Mucosa of descending colon (tissue), 3 donors: Measurements from ENCODE around the gene ZBTB3. TPM values are rescaled to one million over a fixed set of nuclear protein-coding genes. Genes with fewer than 3 reads are reported as not detected.

ENCODE experiments used
- ATAC-seq: fragments of 200-7000 bp; cut with Tn5 transposase; one replicate; pipeline ENCODE4 v1.9.1; 2020; ENCODE audit warnings: mild to moderate bottlenecking, moderate library complexity
- DNase-seq, 3 donors: peaks; one replicate each; pipeline ENCODE4 v3.0.0-alpha.2; 2020
- H3K36me3 ChIP-seq: fragments of 200-600 bp; one replicate; pipeline ENCODE4 v1.8.0; 2021; ENCODE audit warnings: low read depth, mild to moderate bottlenecking
- H3K4me1 ChIP-seq: fragments of 200-600 bp; one replicate; pipeline ENCODE4 v1.8.0; 2021; ENCODE audit warnings: low read depth, mild to moderate bottlenecking
- H3K4me3 ChIP-seq: fragments of 200-600 bp; one replicate; pipeline ENCODE4 v1.8.0; 2021; ENCODE audit warnings: mild to moderate bottlenecking
- H3K9me3 ChIP-seq: fragments of 200-600 bp; one replicate; pipeline ENCODE4 v1.8.0; 2021; ENCODE audit warnings: mild to moderate bottlenecking
- CTCF ChIP-seq: fragments of 200-600 bp; IDR thresholded peaks from one replicate; pipeline ENCODE4 v1.8.0; 2022; ENCODE audit warnings: antibody characterized with exemption, mild to moderate bottlenecking
- intact Hi-C, 2 donors: fragments of 100-400 bp; cut with DNase I in 1 of 2; cut with micrococcal nuclease in 1 of 2; formaldehyde crosslinking; loops; one replicate each; pipeline versions ENCODE4 v1.11.0 to v1.11.1; 2022; cut with DNase I, micrococcal nuclease
- total RNA-seq, 3 donors: library from RNA; stranded (reverse); fragmentation: NEBNext Ultra II Directional in 2 of 3; extraction: Animal tissue kit (Norgen Biotek cat#: 25700) in 2 of 3; gene quantifications; one replicate each; pipeline versions ENCODE4 v1.2.1 to v1.2.4, GENCODE V29; 2021 to 2023
- donor health status: DM: no; HTN: no; CAD: no; lungs with moderate emphysema.
- donor health status: DM: no; HTN: no; CAD: no.
- donor health status: DM: no; HTN: yes; CAD: no.

The ZBTB3 gene
- total RNA-seq, 3 donors from 2014 or later, result 10.9 to 15.6 (median 13.0) TPM

GRCh38 chr11:62786318-62787004 is 32.5 kb upstream of the ZBTB3 start:
- intact Hi-C loops, result loop anchor here in 1 of 2 donors (2.0 kb wide), 1 partner anchor 76 kb away; no protein-coding TSS in a partner anchor
- Histone ChIP-seq H3K4me1 (peaks cover 32% of the 10 kb centered on the region), H3K9me3 (no peaks in the 10 kb centered on the region), H3K4me3 (peak overlapping the region; percentile 98), H3K36me3 (no peaks in the 10 kb centered on the region)
- peak; percentile 95 for TF ChIP-seq CTCF
- ATAC-seq (peak; percentile 84), DNase-seq (peak; percentile 92 to 93 (median 93))

GRCh38 chr11:62782753-62783152 is 28.8 kb upstream of the ZBTB3 start:
- Histone ChIP-seq H3K36me3 (no peaks in the 10 kb centered on the region), H3K9me3 (no peaks in the 10 kb centered on the region), H3K4me1 (peaks cover 9% of the 10 kb centered on the region), H3K4me3 (no peak overlapping the region)
- DNase-seq, result no peak
- no peak for TF ChIP-seq CTCF
- intact Hi-C loops, result no loop called here
- no peak for ATAC-seq

GRCh38 chr11:62778441-62778840 is 24.5 kb upstream of the ZBTB3 start:
- no peaks in the 10 kb centered on the region for H3K4me1 ChIP-seq
- intact Hi-C loops, result no loop called here
- ATAC-seq (no peak), DNase-seq (peak in 1 of 3 donors; percentile 22)
- H3K4me3 ChIP-seq, result no peak overlapping the region
- no peaks in the 10 kb centered on the region for H3K9me3 ChIP-seq
- no peak for TF ChIP-seq CTCF
- no peaks in the 10 kb centered on the region for H3K36me3 ChIP-seq

GRCh38 chr11:62777389-62777788 is 23.4 kb upstream of the ZBTB3 start:
- Histone ChIP-seq H3K36me3 (no peaks in the 10 kb centered on the region), H3K4me1 (no peaks in the 10 kb centered on the region), H3K4me3 (no peak overlapping the region), H3K9me3 (no peaks in the 10 kb centered on the region)
- TF ChIP-seq CTCF, result no peak
- no peak for DNase-seq
- intact Hi-C loops, result no loop called here
- no peak for ATAC-seq

- H3K9me3 ChIP-seq, result no peaks in the 10 kb centered on the region
- H3K4me3 ChIP-seq, result no peak overlapping the region
- no peaks in the 10 kb centered on the region for H3K4me1 ChIP-seq
- peak in 1 of 3 donors; percentile 25 for DNase-seq
- H3K36me3 ChIP-seq, result no peaks in the 10 kb centered on the region
- TF ChIP-seq CTCF, result no peak
- ATAC-seq, result no peak
- intact Hi-C loops, result no loop called here
These were observed 21.7 kb upstream of the ZBTB3 start for GRCh38 chr11:62775646-62776045.

GRCh38 chr11:62774407-62774806 is 20.4 kb upstream of the ZBTB3 start:
- Histone ChIP-seq H3K36me3 (no peaks in the 10 kb centered on the region), H3K4me3 (no peak overlapping the region), H3K4me1 (peaks cover 7% of the 10 kb centered on the region), H3K9me3 (no peaks in the 10 kb centered on the region)
- ATAC-seq, result no peak
- intact Hi-C loops, result no loop called here
- no peak for TF ChIP-seq CTCF
- peak in 1 of 3 donors; percentile 40 for DNase-seq
